SK-N-SH (cell line): ENCODE results near the gene CERS6. TPM values are rescaled to one million over a fixed set of nuclear protein-coding genes. Genes with fewer than 3 reads are reported as not detected.

Experiments used
- CTCF ChIA-PET: fragments of 300-600, 350-600 bp; formaldehyde crosslinking; extraction: SDS; loops from one replicate; lab custom pipeline; 2021; lab: Yijun Ruan, JAX
- POLR2A ChIA-PET: fragments of 350-600 bp; sonication (Branson Sonifier 250); formaldehyde crosslinking; extraction: SDS; loops from one replicate; lab custom pipeline; 2020; ENCODE audit warnings: antibody characterized with exemption, inconsistent platforms; lab: Yijun Ruan, JAX
- DNase-seq: peaks from one replicate; pipeline ENCODE4 v3.0.0; 2012
- H2AFZ ChIP-seq: fragments of 200-600 bp; sonication (generic); 2 replicates; pipeline ENCODE4 v1.8.1; 2016; ENCODE audit warnings: antibody characterized with exemption, mild to moderate bottlenecking, low read depth
- H3F3A ChIP-seq: fragments of 200-600 bp; sonication (generic); replicated peaks from 2 replicates; pipeline ENCODE3; 2016; ENCODE audit warnings: antibody characterized with exemption, mild to moderate bottlenecking; ENCODE audit not compliant: insufficient read depth
- H3K27ac ChIP-seq, 2 experiments: fragments of 200-500 bp in 1 of 2; fragments of 200-600 bp in 1 of 2; sonication (Bioruptor generic) in 1 of 2; sonication (generic), shearing (Covaris generic) in 1 of 2; 2 replicates each; pipeline versions ENCODE4 v1.5.1 to v1.6.1; 2014 to 2016; ENCODE audit warnings: low read depth in 2 of 2, inconsistent platforms in 1 of 2, low read length in 1 of 2, mild to moderate bottlenecking in 1 of 2, mixed read lengths in 1 of 2
- H3K27me3 ChIP-seq: fragments of 200-600 bp; sonication (generic), shearing (Covaris generic); 2 replicates; pipeline ENCODE4 v1.6.1; 2016; ENCODE audit warnings: mixed run types; ENCODE audit not compliant: insufficient read depth
- H3K36me3 ChIP-seq, 2 experiments: fragments of 200-500 bp in 1 of 2; fragments of 200-600 bp in 1 of 2; sonication (Bioruptor generic) in 1 of 2; sonication (generic) in 1 of 2; replicated peaks in 1 of 2; 2 replicates each; pipeline versions ENCODE3 to v1.5.1; 2014 to 2016; ENCODE audit warnings: low read length in 1 of 2, mild to moderate bottlenecking in 1 of 2; ENCODE audit not compliant: insufficient read depth in 2 of 2, control insufficient read depth in 1 of 2
- H3K4me1 ChIP-seq, 2 experiments: fragments of 200-500 bp in 1 of 2; fragments of 200-600 bp in 1 of 2; sonication (Bioruptor generic) in 1 of 2; sonication (generic), shearing (Covaris generic) in 1 of 2; 2 replicates each; pipeline versions ENCODE4 v1.5.1 to v1.6.1; 2014 to 2016; ENCODE audit warnings: low read depth in 1 of 2, low read length in 1 of 2, mixed run types in 1 of 2; ENCODE audit not compliant: insufficient read depth in 2 of 2, control insufficient read depth in 1 of 2
- H3K4me2 ChIP-seq: fragments of 200-600 bp; sonication (generic), shearing (Covaris generic); 2 replicates; pipeline ENCODE4 v1.6.1; 2017; ENCODE audit warnings: mixed run types
- H3K4me3 ChIP-seq, 2 experiments: fragments of 200-500 bp in 1 of 2; fragments of 200-600 bp in 1 of 2; sonication (Bioruptor generic) in 1 of 2; sonication (generic), shearing (Covaris generic) in 1 of 2; 2 replicates each; pipeline versions ENCODE4 v1.5.1 to v1.8.1; 2014 to 2016; ENCODE audit warnings: low read depth in 2 of 2, inconsistent platforms in 1 of 2, low read length in 1 of 2, mild to moderate bottlenecking in 1 of 2, mixed read lengths in 1 of 2, moderate library complexity in 1 of 2
- H3K79me2 ChIP-seq: fragments of 200-600 bp; sonication (generic); 2 replicates; pipeline ENCODE4 v1.8.1; 2017; ENCODE audit warnings: mild to moderate bottlenecking; ENCODE audit not compliant: insufficient read depth
- H3K9ac ChIP-seq: fragments of 200-600 bp; sonication (generic); 2 replicates; pipeline ENCODE4 v1.6.1; 2017; ENCODE audit warnings: mixed run types
- H3K9me2 ChIP-seq: fragments of 200-600 bp; sonication (generic); 2 replicates; pipeline ENCODE4 v1.6.1; 2017; ENCODE audit warnings: mixed run types
- H3K9me3 ChIP-seq: fragments of 200-600 bp; sonication (generic); 2 replicates; pipeline ENCODE4 v1.6.1; 2017; ENCODE audit warnings: mixed run types, mild to moderate bottlenecking, moderate library complexity
- H4K20me1 ChIP-seq: fragments of 200-600 bp; sonication (generic); 2 replicates; pipeline ENCODE4 v1.6.1; 2017; ENCODE audit warnings: mild to moderate bottlenecking, mixed run types; ENCODE audit not compliant: insufficient read depth
- EP300 ChIP-seq, 2 experiments: IDR thresholded peaks; 2 replicates each; pipeline versions ENCODE4 v1.4.0 to v1.6.1; 2012; ENCODE audit warnings: borderline replicate concordance in 1 of 2, low read depth in 1 of 2, low read length in 1 of 2
- FOXM1 ChIP-seq: IDR thresholded peaks from 2 replicates; pipeline ENCODE4 v1.4.0; 2012; ENCODE audit warnings: low read depth, mild to moderate bottlenecking
- GATA2 ChIP-seq: sonication (generic); formaldehyde crosslinking; IDR thresholded peaks from 2 replicates; pipeline ENCODE4 v1.5.0; 2020; ENCODE audit warnings: mild to moderate bottlenecking, missing genetic modification reagents
- MEF2A ChIP-seq: IDR thresholded peaks from 2 replicates; pipeline ENCODE4 v1.4.0; 2012; ENCODE audit warnings: low read depth, borderline replicate concordance
- MXI1 ChIP-seq: IDR thresholded peaks from 2 replicates; pipeline ENCODE4 v1.6.1; 2012; ENCODE audit warnings: mild to moderate bottlenecking, low read depth, low read length, improper control_type of control experiment
- NRF1 ChIP-seq: IDR thresholded peaks from 2 replicates; pipeline ENCODE4 v1.6.1; 2012; ENCODE audit warnings: low read depth, mild to moderate bottlenecking, low read length
- POLR2AphosphoS5 ChIP-seq: IDR thresholded peaks from 2 replicates; pipeline ENCODE4 v1.6.1; 2012; ENCODE audit warnings: low read depth, low read length
- RAD21 ChIP-seq: IDR thresholded peaks from 2 replicates; pipeline ENCODE4 v1.6.1; 2012; ENCODE audit warnings: mild to moderate bottlenecking, low read length
- RFX5 ChIP-seq: IDR thresholded peaks from 2 replicates; pipeline ENCODE4 v1.6.1; 2012; ENCODE audit warnings: mild to moderate bottlenecking, improper control_type of control experiment, low read length
- RXRA ChIP-seq: IDR thresholded peaks from 2 replicates; pipeline ENCODE4 v1.4.0; 2012; ENCODE audit warnings: low read depth, mild to moderate bottlenecking, borderline replicate concordance
- SIN3A ChIP-seq: IDR thresholded peaks from 2 replicates; pipeline ENCODE4 v1.6.1; 2012; ENCODE audit warnings: low read depth, mild to moderate bottlenecking, low read length, moderate library complexity, borderline replicate concordance
- SMC3 ChIP-seq: IDR thresholded peaks from 2 replicates; pipeline ENCODE4 v1.6.1; 2012; ENCODE audit warnings: low read depth, low read length, improper control_type of control experiment
- TAF1 ChIP-seq: IDR thresholded peaks from 2 replicates; pipeline ENCODE4 v1.6.1; 2012; ENCODE audit warnings: low read depth, mild to moderate bottlenecking, low read length, moderate library complexity, borderline replicate concordance
- TEAD4 ChIP-seq: IDR thresholded peaks from 2 replicates; pipeline ENCODE4 v1.4.0; 2012; ENCODE audit warnings: mild to moderate bottlenecking, borderline replicate concordance; ENCODE audit not compliant: insufficient read depth
- USF1 ChIP-seq: IDR thresholded peaks from 2 replicates; pipeline ENCODE4 v1.4.0; 2012; ENCODE audit warnings: low read depth, borderline replicate concordance
- YY1 ChIP-seq: IDR thresholded peaks from 2 replicates; pipeline ENCODE4 v1.4.0; 2012; ENCODE audit warnings: low read depth, mild to moderate bottlenecking
- ZBTB33 ChIP-seq: IDR thresholded peaks from 2 replicates; pipeline ENCODE4 v1.4.0; 2012; ENCODE audit warnings: low read depth, borderline replicate concordance
- polyA plus RNA-seq, 3 experiments: library from polyadenylated mRNA; depleted of rRNA; stranded (reverse); fragments of >200 nt; gene quantifications; 2 replicates each; pipeline ENCODE4 v1.2.3, GENCODE V29; 2012

Gene CERS6
- polyA plus RNA-seq, 1 of the 3 experiments (the other 2 are of a cell fraction), result 1.8 TPM

GRCh38 chr2:168465594-168465993 is 9.5 kb downstream of the CERS6 start:
- peaks cover 9 to 16% of the 10 kb centered on the region in 2 experiments; a peak in 2 of 4 replicates for H3K4me1 ChIP-seq
- DNase-seq, result no peak
- H3K4me2 ChIP-seq, result no peak overlapping the region
- ChIA-PET CTCF (no interaction called here), POLR2A (no interaction called here)
- no peaks in the 10 kb centered on the region for H3K79me2 ChIP-seq
- no peak overlapping the region for H2AFZ ChIP-seq
- peaks cover 4% of the 10 kb centered on the region for H3F3A ChIP-seq
- no peaks in the 10 kb centered on the region for H3K9me2 ChIP-seq
- H3K36me3 ChIP-seq, result no peaks in the 10 kb centered on the region
- no peak overlapping the region for H3K9ac ChIP-seq
- H4K20me1 ChIP-seq, result no peaks in the 10 kb centered on the region
- no peaks in the 10 kb centered on the region for H3K27me3 ChIP-seq
- H3K9me3 ChIP-seq, result no peaks in the 10 kb centered on the region
- H3K27ac ChIP-seq, result no peak overlapping the region
- TF ChIP-seq RFX5, result no peak
- TF ChIP-seq TAF1, result no peak
- TF ChIP-seq SIN3A, result no peak
- TF ChIP-seq EP300 (IDR thresholded peaks at IDR 0.05; ENCODE audit: borderline replicate concordance in 1 of 2, low read depth in 1 of 2, low read length in 1 of 2), result no peak
- no peak for TF ChIP-seq USF1
- no peak for TF ChIP-seq RXRA
- no peak for TF ChIP-seq NRF1
- TF ChIP-seq TEAD4, result no peak
- TF ChIP-seq POLR2AphosphoS5, result no peak
- TF ChIP-seq FOXM1, result no peak
- TF ChIP-seq YY1, result no peak
- TF ChIP-seq SMC3, result no peak
- TF ChIP-seq GATA2 (CRISPR knock-in tag), result no peak
- TF ChIP-seq MEF2A, result no peak
- no peak for TF ChIP-seq MXI1
- TF ChIP-seq RAD21, result no peak
- no peak for TF ChIP-seq ZBTB33
- H3K4me3 ChIP-seq, result no peak overlapping the region
